Osteoblast (primary cell): Measurements from ENCODE around the gene PIK3R5. TPM values are rescaled to one million over a fixed set of nuclear protein-coding genes. Genes with fewer than 3 reads are reported as not detected.

Source experiments
- DNase-seq: peaks from one replicate; pipeline ENCODE4 v3.0.0; 2011; ENCODE audit warnings: low spot score, mixed read lengths; ENCODE audit not compliant: insufficient read length; ENCODE audit errors: missing footprints
- H2AFZ ChIP-seq: 2 replicates; pipeline ENCODE4 v1.6.0; 2011; ENCODE audit warnings: mild to moderate bottlenecking, low read length
- H3K27ac ChIP-seq: 2 replicates; pipeline ENCODE4 v1.5.1; 2011; ENCODE audit warnings: mild to moderate bottlenecking, low read depth, low read length, moderate library complexity
- H3K27me3 ChIP-seq: 2 replicates; pipeline ENCODE4 v1.6.0; 2012; ENCODE audit warnings: mild to moderate bottlenecking, control low read depth, inconsistent platforms, low read length, moderate library complexity; ENCODE audit not compliant: insufficient read depth
- H3K36me3 ChIP-seq: 2 replicates; pipeline ENCODE4 v1.5.1; 2011; ENCODE audit warnings: mild to moderate bottlenecking, low read length, control low read depth, moderate library complexity; ENCODE audit not compliant: insufficient read depth
- H3K4me1 ChIP-seq: 2 replicates; pipeline ENCODE4 v1.5.1; 2011; ENCODE audit warnings: mild to moderate bottlenecking, low read length, control low read depth, moderate library complexity; ENCODE audit not compliant: insufficient read depth
- H3K4me2 ChIP-seq: 2 replicates; pipeline ENCODE4 v1.6.0; 2011; ENCODE audit warnings: mild to moderate bottlenecking, low read length; ENCODE audit not compliant: insufficient read depth
- H3K4me3 ChIP-seq: fragments of 200-600 bp; sonication (generic); 3 replicates; pipeline ENCODE4 v1.5.1; 2012; ENCODE audit warnings: mild to moderate bottlenecking, low read length, inconsistent platforms; ENCODE audit not compliant: insufficient read depth
- H3K79me2 ChIP-seq: 2 replicates; pipeline ENCODE4 v1.6.0; 2012; ENCODE audit warnings: mild to moderate bottlenecking, low read length, control low read depth, inconsistent platforms; ENCODE audit not compliant: insufficient read depth
- H3K9me3 ChIP-seq: 2 replicates; pipeline ENCODE4 v1.5.1; 2011; ENCODE audit warnings: low read depth, low read length, control low read depth
- H4K20me1 ChIP-seq: 2 replicates; pipeline ENCODE4 v1.6.0; 2012; ENCODE audit warnings: mild to moderate bottlenecking, low read length, control low read depth; ENCODE audit not compliant: insufficient read depth
- CTCF ChIP-seq: IDR thresholded peaks from 2 replicates; pipeline ENCODE4 v1.5.1; 2011; ENCODE audit warnings: mild to moderate bottlenecking, low read depth, low read length, moderate library complexity; ENCODE audit errors: extremely low read depth
- total RNA-seq: library from RNA; depleted of rRNA; stranded (reverse); fragments of >200 nt; gene quantifications from 2 replicates; pipeline ENCODE4 v1.2.3, GENCODE V29; 2012

Gene PIK3R5
- total RNA-seq, 1 donor = 0.36 TPM

- H3K27me3 ChIP-seq = peaks cover 30% of the 10 kb centered on the region
- peaks cover 6% of the 10 kb centered on the region for H3K4me1 ChIP-seq
- no peaks in the 10 kb centered on the region for H4K20me1 ChIP-seq
- no peak overlapping the region for H3K4me3 ChIP-seq
- no peak overlapping the region for H3K27ac ChIP-seq
- H2AFZ ChIP-seq = no peak overlapping the region
- no peak overlapping the region for H3K4me2 ChIP-seq
- no peak for TF ChIP-seq CTCF
- H3K36me3 ChIP-seq = no peaks in the 10 kb centered on the region
- H3K9me3 ChIP-seq = no peaks in the 10 kb centered on the region
- no peaks in the 10 kb centered on the region for H3K79me2 ChIP-seq
- no peak for DNase-seq
Observed at GRCh38 chr17:8872705-8873435, 92.6 kb downstream of the PIK3R5 start.

- Histone ChIP-seq H2AFZ (no peak overlapping the region), H3K27ac (no peak overlapping the region), H3K36me3 (no peaks in the 10 kb centered on the region), H3K4me2 (no peak overlapping the region), H3K9me3 (no peaks in the 10 kb centered on the region), H3K4me1 (peaks cover 6% of the 10 kb centered on the region), H3K27me3 (peaks cover 36% of the 10 kb centered on the region), H4K20me1 (no peaks in the 10 kb centered on the region), H3K79me2 (no peaks in the 10 kb centered on the region), H3K4me3 (no peak overlapping the region)
- TF ChIP-seq CTCF = no peak
- peak; percentile 49 for DNase-seq
Observed at GRCh38 chr17:8872036-8872704, 93.3 kb downstream of the PIK3R5 start.

GRCh38 chr17:8871081-8871581 is 94.4 kb downstream of the PIK3R5 start:
- no peak overlapping the region for H2AFZ ChIP-seq
- peaks cover 39% of the 10 kb centered on the region for H3K27me3 ChIP-seq
- peaks cover 6% of the 10 kb centered on the region for H3K4me1 ChIP-seq
- TF ChIP-seq CTCF = no peak
- no peaks in the 10 kb centered on the region for H3K79me2 ChIP-seq
- no peak overlapping the region for H3K4me3 ChIP-seq
- no peak for DNase-seq
- H3K9me3 ChIP-seq = no peaks in the 10 kb centered on the region
- no peaks in the 10 kb centered on the region for H3K36me3 ChIP-seq
- H3K4me2 ChIP-seq = no peak overlapping the region
- H3K27ac ChIP-seq = no peak overlapping the region
- no peaks in the 10 kb centered on the region for H4K20me1 ChIP-seq

GRCh38 chr17:8870406-8871040 is 95.0 kb downstream of the PIK3R5 start:
- DNase-seq = no peak
- no peaks in the 10 kb centered on the region for H3K36me3 ChIP-seq

More at GRCh38 chr17:8870406-8871040, 95.0 kb downstream of the PIK3R5 start:
- H2AFZ ChIP-seq = no peak overlapping the region
- no peaks in the 10 kb centered on the region for H3K4me1 ChIP-seq
- H3K79me2 ChIP-seq = no peaks in the 10 kb centered on the region
- H3K4me3 ChIP-seq = no peak overlapping the region
- TF ChIP-seq CTCF = no peak
- no peak overlapping the region for H3K4me2 ChIP-seq
- no peaks in the 10 kb centered on the region for H3K9me3 ChIP-seq
- H4K20me1 ChIP-seq = no peaks in the 10 kb centered on the region
- H3K27me3 ChIP-seq = peaks cover 39% of the 10 kb centered on the region
- H3K27ac ChIP-seq = no peak overlapping the region
